GM12892 (cell line): Measurements from ENCODE around the gene MTFR1L.
A peak's percentile ranks its signal among the peaks of the same experiment; 100 is the strongest.

Source experiments
- DNase-seq: peaks from one replicate; pipeline ENCODE4 v3.0.0; 2011; ENCODE audit not compliant: insufficient read length
- FAIRE-seq: peaks from 2 replicates; lab custom pipeline; 2011; peaks lifted over from hg19 to GRCh38; lab: Jason Lieb, UNC
- POLR2A ChIP-seq: IDR thresholded peaks from 2 replicates; pipeline ENCODE4 v1.6.1; 2011; ENCODE audit warnings: low read depth, low read length, control low read depth
- POLR2AphosphoS5 ChIP-seq: IDR thresholded peaks from 2 replicates; pipeline ENCODE4 v1.6.1; 2011; ENCODE audit warnings: low read depth, low read length, control low read depth
- TAF1 ChIP-seq: IDR thresholded peaks from 2 replicates; pipeline ENCODE4 v1.6.1; 2011; ENCODE audit warnings: low read depth, mild to moderate bottlenecking, control low read depth, low read length, borderline replicate concordance

Gene MTFR1L

GRCh38 chr1:25794325-25794724 is 25.4 kb upstream of the MTFR1L start:
- DNase-seq (no peak), FAIRE-seq (no peak)
- TF ChIP-seq POLR2A (no peak), POLR2AphosphoS5 (no peak), TAF1 (no peak)

- DNase-seq, result no peak
- FAIRE-seq, result no peak
- no peak for TF ChIP-seq POLR2AphosphoS5
- no peak for TF ChIP-seq TAF1
- no peak for TF ChIP-seq POLR2A
These were observed 24.5 kb upstream of the MTFR1L start for GRCh38 chr1:25795211-25795610.

- FAIRE-seq (no peak), DNase-seq (no peak)
- TF ChIP-seq POLR2A (no peak), POLR2AphosphoS5 (no peak), TAF1 (no peak)
These were observed 23.6 kb upstream of the MTFR1L start for GRCh38 chr1:25795946-25796810.

GRCh38 chr1:25796811-25797458 is 22.8 kb upstream of the MTFR1L start:
- TF ChIP-seq TAF1, result no peak
- TF ChIP-seq POLR2AphosphoS5, result no peak
- TF ChIP-seq POLR2A, result no peak
- DNase-seq (no peak), FAIRE-seq (peak; percentile 84)

- no peak for FAIRE-seq
- TF ChIP-seq POLR2A, result no peak
- TF ChIP-seq POLR2AphosphoS5, result no peak
- TF ChIP-seq TAF1, result no peak
- no peak for DNase-seq
These were observed 21.8 kb upstream of the MTFR1L start for GRCh38 chr1:25797939-25798338.

- TF ChIP-seq TAF1 (no peak), POLR2AphosphoS5 (no peak), POLR2A (no peak)
- DNase-seq (no peak), FAIRE-seq (no peak)
These were observed 20.9 kb upstream of the MTFR1L start for GRCh38 chr1:25798666-25799351.

- FAIRE-seq (no peak), DNase-seq (no peak)
- TF ChIP-seq TAF1 (no peak), POLR2A (no peak), POLR2AphosphoS5 (no peak)
These were observed 20.3 kb upstream of the MTFR1L start for GRCh38 chr1:25799352-25799934.

GRCh38 chr1:25799935-25800702 is 19.6 kb upstream of the MTFR1L start, which contains the start of gene SELENON:
Gene SELENON, plus strand, starts transcription at chr1:25800193. Its CDS starts 38 bp downstream, at chr1:25800231.
- TF ChIP-seq POLR2AphosphoS5 (no peak), TAF1 (no peak), POLR2A (no peak)
- DNase-seq (peak; percentile 49), FAIRE-seq (no peak)

GRCh38 chr1:25800703-25801377 is 18.9 kb upstream of the MTFR1L start:
- TF ChIP-seq POLR2A (no peak), TAF1 (no peak), POLR2AphosphoS5 (no peak)
- no peak for DNase-seq
- no peak for FAIRE-seq

- DNase-seq, result no peak
These were observed 16.8 kb upstream of the MTFR1L start for GRCh38 chr1:25802915-25803314.

More at GRCh38 chr1:25802915-25803314, 16.8 kb upstream of the MTFR1L start:
- no peak for TF ChIP-seq POLR2A
- TF ChIP-seq TAF1, result no peak
- no peak for TF ChIP-seq POLR2AphosphoS5
- FAIRE-seq, result peak; percentile 87
